22Rv1 (cell line): ENCODE results near the gene FSHR.

Experiments used
- H3K27ac ChIP-seq: fragments of 450-650 bp; 2 replicates; pipeline ENCODE4 v1.5.1; 2017
- ZFX ChIP-seq: fragments of 450-650 bp; IDR thresholded peaks from 2 replicates; pipeline ENCODE4 v1.6.1; 2017; ENCODE audit warnings: antibody characterized with exemption, borderline replicate concordance
- TF ChIP-seq, protein P1 (sequence below): fragments of 450-650 bp; IDR thresholded peaks from 2 replicates; pipeline ENCODE4 v1.5.1; 2017; ENCODE audit warnings: mild to moderate bottlenecking

Gene FSHR

DNA sequence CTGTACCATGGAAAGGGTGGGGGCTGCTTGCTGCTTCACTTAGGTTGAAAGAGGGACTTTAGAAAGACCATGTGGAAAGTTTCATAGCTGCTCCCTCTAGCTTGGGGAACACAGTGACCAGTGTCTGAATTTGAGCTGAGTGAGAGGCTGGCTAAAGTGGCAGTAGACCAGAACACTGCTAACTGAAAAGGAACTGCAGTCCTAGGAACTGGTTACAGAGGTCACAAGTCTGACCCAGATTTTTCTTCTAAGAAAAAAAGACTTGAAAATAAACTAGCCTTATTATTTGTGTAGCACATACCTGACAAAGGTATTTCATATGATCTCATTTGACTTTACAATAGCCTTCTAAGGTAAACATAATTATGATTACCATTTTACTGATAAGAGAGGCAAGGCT lies 153.6 kb downstream of the FSHR start:
- TF ChIP-seq, protein P1, sequence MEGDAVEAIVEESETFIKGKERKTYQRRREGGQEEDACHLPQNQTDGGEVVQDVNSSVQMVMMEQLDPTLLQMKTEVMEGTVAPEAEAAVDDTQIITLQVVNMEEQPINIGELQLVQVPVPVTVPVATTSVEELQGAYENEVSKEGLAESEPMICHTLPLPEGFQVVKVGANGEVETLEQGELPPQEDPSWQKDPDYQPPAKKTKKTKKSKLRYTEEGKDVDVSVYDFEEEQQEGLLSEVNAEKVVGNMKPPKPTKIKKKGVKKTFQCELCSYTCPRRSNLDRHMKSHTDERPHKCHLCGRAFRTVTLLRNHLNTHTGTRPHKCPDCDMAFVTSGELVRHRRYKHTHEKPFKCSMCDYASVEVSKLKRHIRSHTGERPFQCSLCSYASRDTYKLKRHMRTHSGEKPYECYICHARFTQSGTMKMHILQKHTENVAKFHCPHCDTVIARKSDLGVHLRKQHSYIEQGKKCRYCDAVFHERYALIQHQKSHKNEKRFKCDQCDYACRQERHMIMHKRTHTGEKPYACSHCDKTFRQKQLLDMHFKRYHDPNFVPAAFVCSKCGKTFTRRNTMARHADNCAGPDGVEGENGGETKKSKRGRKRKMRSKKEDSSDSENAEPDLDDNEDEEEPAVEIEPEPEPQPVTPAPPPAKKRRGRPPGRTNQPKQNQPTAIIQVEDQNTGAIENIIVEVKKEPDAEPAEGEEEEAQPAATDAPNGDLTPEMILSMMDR, result no peak
- no peak for TF ChIP-seq ZFX
- no peak overlapping the region for H3K27ac ChIP-seq

DNA sequence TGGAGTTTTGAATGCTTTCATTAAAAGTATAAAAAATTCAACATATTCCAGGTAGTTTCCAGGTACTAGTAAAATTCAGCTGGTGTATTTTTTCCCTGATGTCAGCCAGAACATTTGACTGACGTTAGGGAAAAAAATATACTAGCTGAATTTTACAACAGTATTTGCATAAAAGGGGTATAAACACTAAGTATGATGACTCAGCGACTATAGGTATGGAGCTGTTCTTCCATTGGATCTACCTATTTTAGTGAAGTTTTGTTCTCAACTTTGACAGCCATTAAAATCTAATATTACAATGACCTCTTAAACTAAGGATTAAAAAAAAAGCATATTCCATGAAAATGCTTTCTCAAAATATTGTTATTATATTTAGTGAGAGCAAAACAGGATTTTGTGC lies 155.9 kb downstream of the FSHR start:
- TF ChIP-seq, protein P1, result no peak
- no peak for TF ChIP-seq ZFX

DNA sequence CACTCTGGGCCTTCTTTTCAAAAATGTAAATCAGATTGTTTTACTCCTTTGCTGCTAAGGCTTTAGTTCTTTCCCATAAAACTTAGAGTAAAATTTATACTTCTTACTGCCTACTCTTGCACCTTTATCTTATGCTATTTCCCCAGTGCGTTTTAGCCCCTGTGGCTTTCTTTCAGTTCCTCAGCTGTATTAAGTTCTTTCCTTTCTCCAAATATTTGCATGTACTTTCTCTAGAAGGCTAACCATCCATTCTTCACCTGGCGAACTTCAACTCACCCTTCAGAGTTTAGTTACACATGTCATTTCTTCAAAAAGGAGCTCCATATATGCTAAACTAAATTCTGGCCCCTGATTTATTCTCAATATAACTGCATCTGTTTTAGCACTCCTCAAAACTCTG lies 160.7 kb downstream of the FSHR start:
- TF ChIP-seq, protein P1, result no peak
- no peak for TF ChIP-seq ZFX
- no peak overlapping the region for H3K27ac ChIP-seq

More for the DNA sequence above, 155.9 kb downstream of the FSHR start:
- H3K27ac ChIP-seq, result no peak overlapping the region

DNA sequence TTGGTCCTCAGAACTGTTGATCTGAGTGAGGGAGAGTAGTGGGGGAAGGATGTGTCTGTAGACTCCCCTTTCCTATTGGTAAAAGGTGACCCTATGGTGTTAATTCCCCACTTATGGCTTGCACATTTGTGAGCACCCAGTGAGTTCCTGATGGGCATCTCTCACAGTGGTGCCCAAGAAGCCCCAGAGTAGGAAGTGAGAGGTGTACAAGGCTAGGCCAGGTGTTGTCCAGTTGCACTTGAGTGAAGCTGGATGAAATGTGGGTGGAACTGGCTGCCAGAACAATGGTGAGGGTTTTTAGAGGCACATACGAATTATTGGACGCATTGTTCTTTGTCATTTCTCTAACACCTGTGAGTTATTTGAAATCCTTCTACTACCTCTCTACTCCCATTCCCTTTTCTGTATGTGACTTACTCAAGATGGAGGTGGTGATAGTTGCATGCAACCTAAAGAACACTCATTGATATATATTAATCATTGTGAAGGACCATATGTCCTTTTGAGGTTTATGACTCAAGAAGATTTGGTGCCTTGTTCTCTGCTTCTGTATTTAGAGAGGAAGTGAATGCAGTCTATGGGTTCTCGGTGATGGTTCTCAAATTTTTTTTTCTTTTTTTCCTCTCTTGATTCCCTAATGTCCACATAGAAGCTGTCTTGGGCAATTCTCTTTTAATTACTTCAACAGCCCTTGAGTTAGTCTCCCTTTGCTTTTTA lies 162.7 kb downstream of the FSHR start:
- TF ChIP-seq, protein P1, result no peak
- no peak for TF ChIP-seq ZFX
- no peak overlapping the region for H3K27ac ChIP-seq

DNA sequence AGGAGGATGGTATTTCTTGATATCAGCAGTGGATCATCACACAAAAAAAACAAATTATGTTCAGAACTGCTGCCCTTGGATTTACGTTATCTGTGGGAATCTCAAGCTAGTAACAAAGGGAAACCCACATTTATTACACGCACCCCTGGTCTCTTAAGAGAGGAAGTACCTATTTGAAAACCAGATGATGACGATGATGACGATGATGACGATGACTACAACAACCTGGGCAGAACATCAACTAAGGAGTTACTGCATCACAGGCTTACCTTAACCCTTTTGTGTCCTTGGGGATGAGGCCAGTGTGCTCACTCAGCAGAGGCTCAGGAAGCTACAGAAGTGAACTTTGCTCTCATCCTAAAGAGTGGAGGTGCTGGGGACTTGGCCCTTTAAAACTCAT lies 169.4 kb downstream of the FSHR start:
- TF ChIP-seq, protein P1, result no peak
- H3K27ac ChIP-seq, result no peak overlapping the region

DNA sequence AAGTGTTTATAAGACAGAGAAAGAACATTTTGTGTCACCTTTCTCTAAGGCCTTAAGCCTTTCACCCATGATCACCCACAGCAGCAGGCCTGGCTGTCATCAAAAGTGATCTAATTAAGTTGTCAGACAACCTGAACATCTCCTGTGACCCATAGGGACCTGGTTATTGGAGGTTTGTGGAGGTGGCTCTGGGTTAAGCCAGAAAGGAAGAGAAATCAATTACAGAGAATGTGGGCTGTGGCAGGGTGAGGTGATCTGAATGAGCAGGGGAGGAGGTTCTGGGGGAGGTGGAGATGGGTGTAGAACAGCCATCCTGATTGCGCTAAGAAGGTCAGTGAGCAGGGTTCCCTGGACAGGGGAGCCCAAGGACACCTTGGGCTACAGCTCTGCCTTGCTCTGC lies 170.8 kb downstream of the FSHR start:
- TF ChIP-seq, protein P1, result no peak
- TF ChIP-seq ZFX, result no peak
- no peak overlapping the region for H3K27ac ChIP-seq

DNA sequence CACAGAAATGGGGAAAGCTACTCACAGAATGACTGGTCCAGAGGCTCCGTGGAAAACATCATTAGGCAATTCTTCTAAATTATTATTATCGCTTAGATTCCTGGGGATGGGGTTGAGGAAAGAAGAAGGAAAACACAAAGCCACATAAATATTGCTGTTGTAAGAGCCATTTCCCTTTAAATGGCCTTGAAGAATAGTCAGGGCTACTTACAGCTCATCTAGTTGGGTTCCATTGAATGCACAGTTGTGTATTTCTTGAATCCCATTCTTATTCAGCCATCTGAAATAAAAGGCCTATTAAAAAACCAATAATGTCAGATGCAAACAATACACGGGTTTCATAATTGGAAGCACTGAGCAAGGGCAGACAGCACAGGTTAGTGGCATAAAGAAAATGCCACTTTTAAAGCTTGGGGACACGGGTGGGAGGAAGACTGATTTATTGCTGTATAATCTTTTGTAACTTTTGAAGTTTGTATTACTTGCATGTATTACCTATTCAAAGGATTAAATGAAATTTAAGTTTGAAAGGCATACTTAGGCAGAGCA lies 171.4 kb downstream of the FSHR start:
- no peak overlapping the region for H3K27ac ChIP-seq
- TF ChIP-seq ZFX, result no peak
- TF ChIP-seq, protein P1, result no peak
